Activated CD4-positive, CD25-positive, alpha-beta regulatory T cell (primary cell): ENCODE measurements around the gene HCAR3.
"Not testable (repeated sequence)": the region's sequence is repeated elsewhere in the genome, so short reads cannot be mapped to it uniquely, and the experiment has no call there.

ENCODE experiments used
- DNase-seq, 4 experiments: peaks; one replicate each; lab custom pipeline; 2025; lab: John Stamatoyannopoulos, UW

HCAR3 gene

GRCh38 chr12:122716658-122717057 is at the start of gene HCAR3:
Gene HCAR3, minus strand, starts transcription at chr12:122716811. Its CDS starts 74 bp downstream, at chr12:122716737.
- DNase-seq, result not testable (repeated sequence)

DNA sequence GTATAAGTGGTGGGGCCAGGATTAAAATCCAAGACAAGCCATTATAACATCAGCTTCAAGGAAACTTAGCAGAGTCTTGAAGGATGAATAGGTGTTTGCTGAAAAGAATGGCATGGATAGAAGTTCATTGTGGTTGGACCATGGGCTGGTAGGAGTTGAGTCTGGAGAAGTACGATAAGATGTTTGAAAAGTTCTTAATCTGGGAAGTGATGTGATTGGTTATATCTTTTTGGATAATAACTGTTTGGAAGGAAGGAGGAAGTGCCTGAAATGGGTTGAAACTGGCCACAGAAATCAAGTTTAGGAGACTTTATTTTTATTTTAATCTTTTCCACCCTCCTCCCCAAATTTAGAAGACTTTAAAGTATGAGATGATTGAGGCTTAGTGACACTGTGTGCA is 41.0 kb upstream of the HCAR3 start:
- DNase-seq, result no peak

DNA sequence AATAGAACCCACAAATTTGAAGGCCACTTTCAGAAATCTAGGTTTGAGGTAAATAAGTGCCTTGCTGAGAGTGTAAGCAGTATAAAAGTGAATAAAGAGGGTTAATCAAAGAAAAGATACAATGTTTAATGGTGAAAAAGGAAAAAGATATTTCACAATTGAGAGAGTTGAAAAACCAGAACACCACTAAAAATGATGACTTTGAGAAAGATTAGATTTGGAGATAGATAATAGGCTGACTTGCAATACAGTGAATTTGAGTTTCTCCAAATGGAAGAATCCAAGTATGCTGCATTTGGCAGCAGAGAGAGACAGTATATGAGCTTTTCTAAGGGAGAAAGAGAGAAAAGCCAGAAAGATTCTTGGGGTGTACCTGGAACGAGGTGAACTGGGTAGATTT is 38.2 kb upstream of the HCAR3 start:
- no peak for DNase-seq

- no peak for DNase-seq
These were observed 36.7 kb upstream of the HCAR3 start for GRCh38 chr12:122753319-122753650.

DNA sequence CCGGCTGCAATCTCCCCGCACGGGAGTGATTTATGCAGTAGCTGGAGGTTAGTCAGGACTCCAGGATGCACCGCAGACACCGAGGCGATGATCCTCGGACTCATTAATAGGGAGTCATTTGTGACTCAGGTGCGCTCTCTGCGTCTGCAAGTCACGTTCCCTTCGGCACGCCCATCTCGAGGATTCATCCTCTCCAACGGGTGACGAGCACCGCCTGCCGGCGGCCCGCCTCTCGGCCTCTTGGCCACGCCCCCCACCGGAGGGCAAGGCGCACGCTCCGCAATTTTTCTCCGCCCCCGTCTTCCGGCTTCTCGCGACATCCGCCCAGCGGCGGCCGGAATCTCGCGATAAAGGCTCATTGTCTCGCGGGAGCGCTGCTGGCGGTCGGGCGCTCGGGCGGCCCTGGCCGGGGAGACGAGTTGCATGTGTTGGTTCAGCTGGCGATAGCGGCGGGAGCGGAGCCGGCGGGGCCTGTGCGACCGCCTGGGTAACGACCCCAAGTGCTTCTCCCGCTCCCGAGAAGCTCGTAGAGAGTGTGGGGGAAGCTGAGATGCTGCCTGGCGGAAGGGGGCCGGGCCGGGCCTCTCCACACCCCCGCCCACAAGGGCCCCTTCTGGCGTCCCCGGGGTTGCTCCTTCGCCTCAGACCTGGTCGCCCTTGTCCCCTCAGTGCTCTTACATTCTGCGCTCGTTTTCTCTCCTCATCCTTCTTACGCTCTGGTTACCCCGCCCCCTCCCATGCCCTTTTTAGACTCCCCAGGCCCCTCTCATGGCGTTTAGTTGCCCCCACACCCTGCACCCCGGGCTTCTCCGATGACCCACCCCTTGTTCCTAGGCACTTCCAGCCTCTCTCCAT is 36.1 kb upstream of the HCAR3 start, which contains the start of gene DENR:
Gene DENR, plus strand, starts transcription at position 361 of the 855 bp plus-strand sequence. CDS start 878 bp downstream, outside the sequence.
- DNase-seq, result peak; percentile 98 to 99 (median 98)

- not testable (repeated sequence) for DNase-seq
These were observed 34.3 kb upstream of the HCAR3 start for GRCh38 chr12:122750781-122751515.

DNA sequence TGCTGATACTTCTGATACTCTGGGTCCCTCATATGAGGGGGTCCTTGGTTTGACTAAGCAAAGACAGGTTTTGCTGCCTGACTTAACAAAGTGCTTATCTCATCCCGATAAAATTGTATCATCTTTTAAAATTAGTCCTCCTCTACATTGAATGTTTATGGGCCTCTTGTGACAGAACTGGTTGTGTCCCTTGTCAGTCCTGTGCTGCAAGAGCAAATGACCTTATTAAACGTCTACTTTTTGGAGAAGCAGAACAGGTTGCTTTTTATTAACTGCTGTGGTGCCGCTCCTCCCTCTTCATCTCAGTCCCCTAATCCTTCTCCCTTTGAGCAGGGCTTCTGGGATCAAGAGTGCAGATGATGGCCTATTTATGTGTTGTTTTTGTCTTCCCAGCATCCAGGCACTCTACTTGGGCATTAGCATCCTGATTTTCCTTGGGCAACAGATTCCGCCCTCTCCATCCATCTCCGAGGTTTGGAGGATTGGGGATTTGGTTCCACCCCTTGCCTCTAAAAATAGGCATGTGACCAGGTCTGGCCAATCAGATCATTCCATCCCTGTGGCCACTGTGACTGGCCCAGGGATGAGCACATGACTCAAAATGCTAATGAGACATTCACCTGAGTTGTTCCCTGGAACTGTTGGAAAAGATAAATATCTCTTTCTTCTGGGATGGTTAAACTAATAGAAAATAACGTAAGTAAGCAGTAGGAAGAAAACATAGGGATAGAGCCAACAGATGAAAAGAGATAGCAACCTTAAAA is 33.1 kb upstream of the HCAR3 start:
- no peak for DNase-seq

DNA sequence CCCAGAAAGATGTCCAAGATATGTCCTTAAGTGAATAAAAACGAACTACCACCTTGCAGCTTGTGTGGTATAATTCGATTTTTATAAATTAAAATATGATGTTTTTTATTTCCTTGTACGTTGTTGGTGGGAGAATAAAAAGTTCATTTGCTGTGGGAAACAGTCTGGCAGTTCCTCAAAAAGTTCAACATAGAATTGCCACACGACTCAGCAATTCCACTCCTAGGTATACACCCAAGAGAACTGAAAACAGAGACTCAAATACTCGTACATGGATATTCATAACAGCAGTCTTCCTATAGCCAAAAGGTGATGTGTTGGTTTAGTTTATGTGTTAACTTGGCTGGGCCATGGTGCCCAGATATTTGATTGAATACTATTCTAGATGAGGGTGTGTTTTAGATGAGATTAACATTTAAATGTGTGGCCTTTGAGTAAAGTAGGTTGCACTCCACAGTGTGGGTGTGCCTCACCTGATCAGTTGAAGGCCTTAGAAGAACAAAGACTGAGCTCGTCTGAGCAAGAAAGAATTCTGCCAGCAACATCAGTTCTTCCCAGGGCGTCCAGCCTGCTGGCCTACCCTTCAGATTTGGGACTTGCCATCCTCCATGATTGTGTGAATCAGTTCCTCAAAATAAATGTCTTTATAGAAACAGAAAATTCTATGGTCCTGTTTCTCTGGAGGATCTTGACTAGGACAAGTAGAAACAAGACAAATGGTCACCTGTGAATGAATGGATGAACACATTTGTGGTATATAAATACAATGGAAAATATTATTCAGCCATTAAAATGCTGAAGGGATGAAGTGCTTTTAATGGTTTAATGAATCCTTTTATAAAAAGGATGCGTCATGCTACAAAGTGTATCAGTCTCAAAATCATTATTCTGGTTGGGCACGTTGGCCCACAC is 30.9 kb upstream of the HCAR3 start:
- no peak for DNase-seq

GRCh38 chr12:122743895-122744525 is 27.4 kb upstream of the HCAR3 start:
- no peak for DNase-seq

GRCh38 chr12:122740351-122740750 is 23.7 kb upstream of the HCAR3 start:
- no peak for DNase-seq

DNA sequence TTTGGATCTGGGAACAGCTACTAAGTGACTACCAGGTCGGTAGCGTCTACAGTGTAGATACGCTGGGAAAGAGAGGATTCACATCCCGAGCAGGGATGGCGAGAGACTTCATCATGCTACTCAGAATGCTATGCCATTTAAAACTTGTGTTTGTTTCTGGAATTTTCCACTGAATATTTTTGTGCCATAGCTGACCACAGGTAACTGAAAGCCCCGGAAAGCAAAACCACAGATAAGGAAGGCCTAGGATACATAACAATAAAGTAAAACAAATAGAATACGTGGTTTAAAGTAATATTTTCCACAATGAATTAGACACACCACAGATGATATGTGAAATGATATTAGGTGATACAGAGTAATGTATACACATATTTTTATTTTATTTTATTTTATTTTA is 22.0 kb upstream of the HCAR3 start:
- no peak for DNase-seq

DNA sequence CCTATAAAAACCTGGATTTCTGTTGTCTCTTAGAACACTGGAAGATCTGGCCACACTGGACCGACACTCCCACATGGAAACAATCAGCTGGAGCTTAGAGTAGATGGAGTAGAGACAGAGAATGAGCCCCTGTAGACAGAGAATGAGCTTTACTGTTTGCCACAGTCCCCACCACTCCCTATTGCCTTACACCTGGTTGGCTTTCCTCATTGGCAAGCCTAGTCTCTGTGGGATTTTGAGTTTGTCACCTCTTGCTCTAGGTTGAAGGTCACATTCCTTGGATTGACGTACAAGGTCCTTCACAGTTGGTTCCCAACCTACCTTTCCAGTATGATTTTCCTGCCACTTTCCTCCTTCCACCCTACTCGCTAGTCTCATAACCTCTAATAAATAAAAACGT is 16.0 kb upstream of the HCAR3 start:
- DNase-seq, result no peak

- no peak for DNase-seq
These were observed 15.6 kb upstream of the HCAR3 start for GRCh38 chr12:122732170-122732569.

DNA sequence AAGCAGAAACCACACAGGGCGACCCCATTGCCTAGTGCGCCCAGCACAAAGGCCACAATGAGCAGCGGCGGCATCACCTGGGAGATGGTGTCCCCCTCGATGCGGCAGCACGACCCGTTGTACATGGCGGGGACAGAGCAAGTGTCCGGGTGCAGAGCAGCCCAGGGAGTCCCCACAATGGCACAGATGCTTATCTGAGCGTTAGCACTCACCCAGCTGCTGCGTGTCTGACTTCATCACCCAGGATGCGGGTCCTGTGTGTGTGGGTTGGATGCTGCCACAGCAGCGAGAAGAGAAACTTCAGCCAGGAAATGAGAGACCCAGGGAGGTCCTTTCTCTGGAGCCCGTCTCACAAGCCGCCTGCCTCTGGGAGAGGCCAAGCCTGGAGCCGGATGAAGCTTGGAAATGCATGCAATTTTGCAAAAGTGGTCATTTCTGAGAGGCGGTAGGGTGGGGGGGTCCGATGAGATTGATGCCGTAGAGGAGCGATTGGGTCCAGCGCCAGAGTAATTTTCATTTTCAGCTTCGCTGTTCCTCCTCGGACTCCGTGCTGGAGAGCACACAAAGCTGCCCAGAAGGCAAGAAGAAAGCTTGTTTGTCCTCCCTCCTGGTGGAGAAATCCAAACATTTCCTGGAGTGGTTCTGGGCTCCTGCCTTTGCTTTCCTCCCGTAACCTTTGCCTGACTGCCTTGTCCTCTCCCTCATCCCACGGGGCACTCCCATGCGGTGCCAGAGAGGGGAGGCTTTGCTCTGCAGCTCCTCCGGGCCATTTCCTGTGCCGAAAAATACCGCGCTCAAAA is 13.8 kb upstream of the HCAR3 start, which contains the start of gene HCAR1:
Gene HCAR1, minus strand, starts transcription at position 630 of the 800 bp plus-strand sequence. Its CDS starts 505 bp downstream, at position 125.
- no peak for DNase-seq

GRCh38 chr12:122729583-122730214 is 13.1 kb upstream of the HCAR3 start:
- no peak for DNase-seq

GRCh38 chr12:122726080-122726558 is 9.5 kb upstream of the HCAR3 start:
- DNase-seq, result no peak

- DNase-seq, result no peak
These were observed 9.0 kb upstream of the HCAR3 start for GRCh38 chr12:122725452-122726079.

DNA sequence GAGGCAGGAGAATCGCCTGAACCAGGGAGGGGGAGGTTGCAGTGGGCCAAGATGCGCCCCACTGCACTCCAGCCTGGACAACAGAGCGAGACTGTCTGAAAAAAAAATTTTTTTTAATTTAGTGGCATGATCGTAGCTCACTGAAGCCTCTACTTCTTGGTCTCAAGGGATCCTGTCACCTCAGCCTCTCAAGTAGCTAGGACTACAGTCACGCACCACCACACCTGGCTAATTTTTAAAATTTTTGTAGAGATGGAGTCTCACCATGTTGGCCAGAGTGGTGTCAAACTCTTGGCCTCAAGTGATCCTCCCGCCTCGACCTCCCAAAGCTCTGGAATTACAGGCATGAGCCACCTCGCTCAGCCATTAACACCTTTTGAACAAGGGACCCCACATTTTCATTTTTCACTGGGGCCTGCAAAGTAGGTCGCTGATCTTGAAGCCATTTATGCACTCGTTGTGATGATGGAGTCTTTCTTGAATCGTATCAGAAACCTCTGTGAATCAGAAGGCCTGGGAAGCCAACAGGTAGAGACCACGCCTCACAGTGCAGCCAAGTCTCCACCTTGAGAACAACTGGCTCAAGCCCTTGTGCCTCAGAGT is 8.1 kb upstream of the HCAR3 start:
- DNase-seq, result no peak
